COLO668 (cell line): ENCODE data around the gene SHANK1.

Experiments used
- DNase-seq: peaks from one replicate; lab custom pipeline; 2025; ENCODE audit not compliant: unreplicated experiment; lab: John Stamatoyannopoulos, UW

The SHANK1 gene

GRCh38 chr19:50713556-50714236, 5.9 kb downstream of the SHANK1 start:
- no peak for DNase-seq

DNA sequence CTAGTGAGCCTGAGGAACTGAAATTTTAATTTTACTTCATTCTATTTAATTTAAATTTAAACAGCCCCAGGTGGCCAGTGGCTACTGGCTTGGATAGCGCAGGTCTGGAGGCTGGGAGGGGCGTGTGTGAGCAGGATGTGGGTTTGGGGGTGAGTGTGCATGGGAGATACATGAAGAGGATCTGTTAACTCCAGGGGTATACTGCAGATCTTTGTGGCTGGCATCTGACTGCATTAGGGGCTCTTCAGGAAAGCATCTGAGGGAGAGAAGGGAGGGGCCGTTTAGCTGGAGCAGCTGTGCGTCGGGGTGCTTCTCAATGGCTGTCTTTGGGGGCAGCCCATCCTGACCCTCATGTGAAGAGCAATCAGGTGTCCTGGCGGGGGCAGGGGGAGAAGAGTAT, 6.8 kb downstream of the SHANK1 start:
- no peak for DNase-seq

GRCh38 chr19:50711805-50712204, 7.8 kb downstream of the SHANK1 start:
- DNase-seq = no peak

- DNase-seq = no peak
Observed at GRCh38 chr19:50711196-50711595, 8.4 kb downstream of the SHANK1 start.

DNA sequence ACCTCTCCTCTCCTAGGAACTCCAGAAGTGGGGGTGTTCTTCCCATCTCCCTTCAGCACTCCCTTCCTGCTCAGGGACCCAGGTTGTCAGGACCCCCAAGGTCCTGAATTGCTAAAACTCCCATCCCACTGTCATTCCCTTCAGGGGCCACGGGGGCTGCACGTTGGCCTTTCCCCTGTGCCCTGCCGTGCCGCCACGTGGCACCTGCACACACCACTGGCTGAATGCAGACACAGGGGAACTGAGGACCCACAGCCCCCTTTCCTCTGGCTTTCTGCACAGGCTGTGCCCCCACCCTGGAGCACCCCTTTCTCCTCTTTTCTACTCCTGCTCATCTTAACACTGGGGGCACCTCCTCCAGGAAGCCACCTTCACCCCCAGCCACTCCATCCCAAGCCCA, 9.0 kb downstream of the SHANK1 start:
- no peak for DNase-seq

DNA sequence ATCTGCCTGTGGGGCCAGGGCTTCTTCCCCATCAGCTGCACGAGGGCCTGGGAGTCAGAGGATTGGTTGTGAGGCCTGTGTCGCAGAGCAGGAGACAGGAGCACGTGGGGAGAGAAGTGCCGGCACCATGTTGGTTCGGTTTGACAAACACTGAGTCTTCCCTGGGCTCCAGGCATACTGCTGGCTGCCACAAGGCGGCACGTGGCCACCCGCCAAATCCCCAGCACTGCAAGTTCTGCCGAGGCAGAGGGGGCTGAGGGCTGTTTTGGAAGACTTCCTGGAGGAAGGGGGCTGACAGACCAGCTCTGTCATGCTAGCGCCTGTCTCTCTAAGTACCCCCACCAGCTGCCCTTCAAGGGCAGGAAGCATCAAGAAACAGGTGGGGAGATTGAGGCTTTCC, 9.5 kb downstream of the SHANK1 start:
- no peak for DNase-seq

- DNase-seq = no peak
Observed at GRCh38 chr19:50708179-50708879, 11.3 kb downstream of the SHANK1 start.

DNA sequence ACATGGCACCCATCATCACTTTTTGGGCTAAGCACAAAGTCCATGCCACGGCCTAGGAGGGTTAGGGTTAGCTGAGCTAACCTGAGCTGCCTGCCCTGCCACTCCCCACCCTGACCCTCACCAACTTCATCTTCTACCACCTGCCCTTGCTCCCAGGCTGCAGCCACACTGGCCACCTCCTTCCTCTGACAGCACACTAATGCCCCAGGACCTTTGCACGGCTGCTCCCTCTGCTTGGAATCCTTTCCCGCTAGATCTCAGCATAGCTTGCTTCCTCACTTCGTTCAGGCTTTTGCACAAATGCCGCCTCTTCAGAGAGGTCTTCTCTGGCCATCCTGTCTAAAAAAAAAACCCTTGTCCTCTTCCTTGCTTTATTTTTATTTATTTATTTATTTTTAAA, 13.2 kb downstream of the SHANK1 start:
- DNase-seq = no peak

DNA sequence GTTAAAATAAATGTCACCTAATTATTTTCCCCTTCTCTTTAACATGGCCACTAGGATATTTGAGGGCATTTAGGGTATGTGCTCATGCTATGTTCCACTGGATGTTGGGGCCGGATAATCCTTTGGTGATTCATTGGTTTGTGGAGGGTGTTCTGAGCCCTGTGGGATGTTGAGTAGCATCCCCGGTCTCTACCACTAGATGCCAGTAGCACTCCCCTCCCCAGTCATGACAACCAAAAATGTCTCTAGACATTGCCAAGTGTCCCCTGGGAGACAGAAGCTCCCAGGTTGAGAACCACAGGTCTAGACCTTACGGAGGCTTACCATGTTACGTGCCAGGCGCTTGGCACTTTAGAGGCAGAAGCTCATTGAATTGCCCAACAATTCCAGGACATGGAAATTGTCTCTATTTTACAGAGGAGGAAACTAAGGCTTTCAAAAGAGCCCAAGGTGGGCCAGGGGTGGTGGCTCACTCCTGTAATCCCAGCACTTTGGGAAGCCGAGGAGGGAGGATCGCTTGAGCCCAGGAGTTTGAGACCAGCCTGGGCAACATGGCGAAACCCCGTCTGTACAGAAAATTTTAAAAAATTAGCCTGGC, 14.1 kb downstream of the SHANK1 start:
- DNase-seq = peak; percentile 14

- DNase-seq = no peak
Observed at GRCh38 chr19:50703915-50704796, 15.4 kb downstream of the SHANK1 start.

- no peak for DNase-seq
Observed at GRCh38 chr19:50702871-50703829, 16.5 kb downstream of the SHANK1 start.

GRCh38 chr19:50702158-50702870, 17.3 kb downstream of the SHANK1 start:
- DNase-seq = no peak

- DNase-seq = no peak
Observed at GRCh38 chr19:50701367-50701985, 18.1 kb downstream of the SHANK1 start.

- no peak for DNase-seq
Observed at GRCh38 chr19:50697414-50698124, 22.0 kb downstream of the SHANK1 start.

DNA sequence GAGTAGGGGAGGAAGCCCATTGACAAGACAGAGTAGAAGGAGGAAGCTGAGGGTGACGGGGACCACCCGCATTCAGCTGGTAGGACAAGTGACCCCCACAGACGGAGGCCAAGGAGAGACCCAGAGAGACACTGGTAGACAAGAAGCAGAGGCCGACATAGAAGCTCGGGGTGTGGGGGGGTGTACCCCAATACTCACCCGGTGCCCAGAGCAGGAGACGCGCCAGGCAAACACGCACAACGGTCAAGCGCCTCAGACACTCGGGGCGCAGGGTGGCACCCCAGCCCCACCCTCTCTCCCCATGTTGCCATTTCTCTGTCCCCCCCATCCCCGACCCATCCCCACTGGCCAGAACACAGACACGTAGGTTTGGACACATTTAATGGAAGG, 23.5 kb downstream of the SHANK1 start:
- DNase-seq = no peak

DNA sequence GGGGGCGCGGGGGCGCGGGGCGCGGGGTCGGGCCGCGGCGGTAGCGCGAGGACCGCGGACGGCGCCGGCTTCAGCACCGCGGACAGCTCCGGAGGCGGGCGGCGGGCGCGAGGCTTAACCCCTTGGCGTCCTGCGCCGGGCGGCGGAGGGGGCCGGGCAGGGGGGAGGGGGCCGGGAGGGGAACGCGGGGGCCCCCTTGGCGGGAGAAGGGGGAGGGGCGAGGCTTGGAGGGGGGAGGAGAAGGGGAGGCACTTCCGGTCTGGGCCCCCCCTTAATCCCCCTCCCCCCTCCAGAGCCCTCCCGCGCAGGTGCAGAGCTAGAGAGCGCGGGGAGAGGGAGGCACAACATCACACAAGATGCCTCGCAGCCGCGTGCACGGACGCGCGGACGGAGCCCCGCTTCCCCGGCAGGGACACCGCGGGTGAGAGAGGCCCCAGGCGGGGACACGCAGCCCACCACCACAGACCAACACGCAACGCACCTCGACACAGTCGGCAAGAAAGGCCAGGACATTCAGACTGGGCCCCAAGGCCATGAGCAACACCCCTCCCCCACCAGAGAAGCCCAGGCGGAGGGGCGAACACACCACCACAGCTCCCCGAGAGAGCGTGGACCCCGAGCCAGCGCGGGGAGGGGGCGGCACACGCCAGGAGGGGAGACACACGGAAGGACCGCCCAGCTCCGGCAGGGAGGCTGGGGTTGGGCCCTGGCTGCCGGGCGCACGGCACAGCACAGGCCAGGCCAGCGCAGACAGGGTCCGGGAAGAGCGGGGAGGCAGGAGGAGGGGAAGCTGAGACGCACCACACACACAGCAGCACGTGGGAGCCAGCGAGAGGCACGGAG, 24.1 kb downstream of the SHANK1 start:
- DNase-seq = no peak

- no peak for DNase-seq
Observed at GRCh38 chr19:50694815-50695145, 24.8 kb downstream of the SHANK1 start.
